Left ventricle myocardium inferior (tissue), 1 donor: ENCODE results near the gene APOL5. TPM values are rescaled to one million over a fixed set of nuclear protein-coding genes. Genes with fewer than 3 reads are reported as not detected.

Source experiments
- DNase-seq: peaks from one replicate; pipeline ENCODE4 v3.0.0-alpha.2; 2020
- H3K27ac ChIP-seq: fragments of 200-600 bp; replicated peaks from 2 replicates; pipeline ENCODE4 v1.8.0; 2021
- H3K27me3 ChIP-seq: fragments of 200-600 bp; 2 replicates; pipeline ENCODE4 v1.8.0; 2021; ENCODE audit warnings: low read depth
- H3K36me3 ChIP-seq: fragments of 200-600 bp; 2 replicates; pipeline ENCODE4 v1.8.0; 2021
- H3K4me1 ChIP-seq: fragments of 200-600 bp; 2 replicates; pipeline ENCODE4 v1.8.0; 2021
- H3K4me3 ChIP-seq: fragments of 200-600 bp; 2 replicates; pipeline ENCODE4 v1.8.0; 2021; ENCODE audit warnings: mild to moderate bottlenecking, moderate library complexity
- H3K9me3 ChIP-seq: fragments of 200-600 bp; replicated peaks from 2 replicates; pipeline ENCODE4 v1.8.0; 2021
- CTCF ChIP-seq: fragments of 200-600 bp; IDR thresholded peaks from 2 replicates; pipeline ENCODE4 v1.8.0; 2021; ENCODE audit warnings: antibody characterized with exemption, mild to moderate bottlenecking, borderline replicate concordance
- intact Hi-C: fragments of 100-400 bp; cut with micrococcal nuclease; formaldehyde crosslinking; loops from one replicate; pipeline ENCODE4 v1.11.0; 2022
- total RNA-seq: library from RNA; stranded (reverse); fragmentation: NEBNext Ultra II Directional; extraction: Animal tissue kit (Norgen Biotek cat#: 25700); gene quantifications from one replicate; pipeline ENCODE4 v1.2.1, GENCODE V29; 2021
- donor health status: DM: no; HTN: yes; CAD: no; lungs with severe emphysema.

APOL5 gene
- total RNA-seq, 1 donor from 2014 or later = not detected

DNA sequence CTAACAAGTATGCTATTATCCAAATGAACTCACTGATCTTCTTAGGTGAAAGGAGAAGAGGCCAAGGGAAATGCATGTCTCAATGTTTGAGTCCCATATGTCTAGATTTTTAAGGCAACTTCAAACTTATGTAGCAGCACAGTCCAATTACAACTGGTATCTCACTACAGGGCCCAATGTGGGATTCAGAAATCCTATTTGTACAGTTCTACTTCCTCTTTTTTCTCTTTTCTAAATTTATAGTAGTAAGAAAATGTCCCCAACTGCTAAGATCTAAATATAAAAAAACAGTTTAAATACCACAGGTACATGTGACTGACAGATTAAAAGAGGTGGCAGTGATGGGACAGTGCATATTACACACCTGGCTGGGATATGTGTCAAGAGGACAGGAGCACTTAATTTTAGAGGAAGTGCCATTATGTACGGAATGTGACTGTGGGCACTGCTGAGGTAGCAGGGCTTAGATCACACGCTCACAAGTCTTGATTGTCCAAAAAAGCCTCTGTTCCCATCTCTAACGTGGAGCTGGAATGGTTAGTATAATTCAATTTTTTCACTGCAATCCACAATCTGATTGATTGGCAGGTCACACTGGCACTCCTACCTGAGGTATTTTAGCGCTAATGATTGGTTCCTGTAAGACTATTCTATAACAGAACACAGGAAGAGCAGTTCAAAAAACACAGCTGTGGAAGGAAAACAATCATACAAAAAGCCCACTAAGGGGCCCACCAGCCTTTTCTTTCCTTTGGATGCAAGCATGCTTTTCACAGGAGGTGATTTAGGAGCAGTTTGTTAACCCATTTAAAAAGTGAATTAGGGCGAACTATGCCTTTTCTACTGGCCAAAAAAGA, 34.6 kb downstream of the APOL5 start:
- no peak for TF ChIP-seq CTCF
- no peak for DNase-seq
- no peak overlapping the region for H3K4me3 ChIP-seq
- peak overlapping the region; percentile 55 for H3K27ac ChIP-seq
- H3K9me3 ChIP-seq = no peaks in the 10 kb centered on the region
- peaks cover 48% of the 10 kb centered on the region for H3K4me1 ChIP-seq
- H3K36me3 ChIP-seq = peaks cover 8% of the 10 kb centered on the region
- H3K27me3 ChIP-seq = no peaks in the 10 kb centered on the region
- intact Hi-C loops = no loop called here

GRCh38 chr22:35752863-35753189, 35.2 kb downstream of the APOL5 start:
- Histone ChIP-seq H3K4me1 (peaks cover 42% of the 10 kb centered on the region), H3K4me3 (no peak overlapping the region), H3K27ac (peak overlapping the region; percentile 55), H3K9me3 (no peaks in the 10 kb centered on the region), H3K36me3 (peaks cover 8% of the 10 kb centered on the region), H3K27me3 (no peaks in the 10 kb centered on the region)
- intact Hi-C loops = no loop called here
- no peak for TF ChIP-seq CTCF
- no peak for DNase-seq

DNA sequence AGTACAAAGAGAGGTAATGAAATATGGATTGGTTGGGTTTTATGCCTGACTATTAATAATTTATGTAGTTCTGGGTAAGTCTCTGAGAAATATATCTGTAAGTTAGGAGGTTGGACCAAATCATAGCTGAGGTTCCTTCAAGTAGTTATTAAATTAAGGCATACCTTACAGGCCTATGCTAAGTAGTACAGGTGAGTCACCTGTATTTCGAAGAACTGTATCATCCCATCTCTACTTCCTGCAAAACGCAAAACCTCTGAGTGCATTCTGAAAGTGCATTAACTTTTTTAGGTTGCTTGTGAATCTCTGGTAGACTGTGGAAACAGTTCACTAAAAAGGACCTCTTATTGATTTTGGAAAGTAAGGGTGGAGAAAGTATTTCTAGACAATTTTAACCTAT, 37.1 kb downstream of the APOL5 start:
- no peak overlapping the region for H3K27ac ChIP-seq
- H3K27me3 ChIP-seq = no peaks in the 10 kb centered on the region
- no peaks in the 10 kb centered on the region for H3K9me3 ChIP-seq
- no peak overlapping the region for H3K4me3 ChIP-seq
- H3K36me3 ChIP-seq = peaks cover 25% of the 10 kb centered on the region
- peaks cover 38% of the 10 kb centered on the region for H3K4me1 ChIP-seq
- intact Hi-C loops = no loop called here
- no peak for DNase-seq
- no peak for TF ChIP-seq CTCF

- Histone ChIP-seq H3K9me3 (no peaks in the 10 kb centered on the region), H3K4me3 (no peak overlapping the region), H3K27me3 (no peaks in the 10 kb centered on the region), H3K36me3 (peaks cover 29% of the 10 kb centered on the region), H3K27ac (no peak overlapping the region), H3K4me1 (peaks cover 34% of the 10 kb centered on the region)
- no peak for DNase-seq
- TF ChIP-seq CTCF = no peak
- intact Hi-C loops = no loop called here
These were observed 39.0 kb downstream of the APOL5 start for GRCh38 chr22:35756722-35757121.

GRCh38 chr22:35758394-35758793, 40.7 kb downstream of the APOL5 start:
- no peaks in the 10 kb centered on the region for H3K27me3 ChIP-seq
- H3K9me3 ChIP-seq = no peaks in the 10 kb centered on the region
- DNase-seq = no peak
- no peak for TF ChIP-seq CTCF
- no peak overlapping the region for H3K27ac ChIP-seq
- intact Hi-C loops = no loop called here
- no peak overlapping the region for H3K4me3 ChIP-seq
- H3K36me3 ChIP-seq = peaks cover 29% of the 10 kb centered on the region
- H3K4me1 ChIP-seq = peaks cover 21% of the 10 kb centered on the region
